H1 (cell line): Measurements from ENCODE around the gene CBFA2T2. TPM values are rescaled to one million over a fixed set of nuclear protein-coding genes. Genes with fewer than 3 reads are reported as not detected.

Experiments used
- CBX5 ChIP-seq: fragments of 300-800, 300-1000 bp; sonication (generic); IDR thresholded peaks from 2 replicates; pipeline ENCODE4 v1.7.1; 2016; ENCODE audit warnings: antibody characterized with exemption, low read length, low read depth
- CREB1 ChIP-seq: IDR thresholded peaks from 2 replicates; pipeline ENCODE4 v1.6.1; 2012; ENCODE audit warnings: inconsistent platforms
- FOSL1 ChIP-seq: IDR thresholded peaks from 2 replicates; pipeline ENCODE4 v1.6.1; 2011; ENCODE audit warnings: mild to moderate bottlenecking, low read depth, low read length, moderate library complexity; ENCODE audit not compliant: insufficient read depth
- JUND ChIP-seq: IDR thresholded peaks from 2 replicates; pipeline ENCODE4 v1.6.1; 2011; ENCODE audit warnings: mild to moderate bottlenecking, improper control_type of control experiment, low read length
- KDM4A ChIP-seq: IDR thresholded peaks from one replicate; pipeline ENCODE4 v1.7.1; 2012; ENCODE audit warnings: low read depth, mild to moderate bottlenecking, moderate library complexity, low read length, inconsistent platforms; ENCODE audit not compliant: severe bottlenecking
- SRF ChIP-seq: IDR thresholded peaks from 2 replicates; pipeline ENCODE4 v1.6.1; 2011; ENCODE audit warnings: mild to moderate bottlenecking, low read depth, low read length, moderate library complexity
- SUZ12 ChIP-seq: fragments of 200-600 bp; sonication (generic); IDR thresholded peaks from 2 replicates; pipeline ENCODE4 v1.6.1; 2012; ENCODE audit warnings: mild to moderate bottlenecking, inconsistent platforms, low read length, moderate library complexity, mixed read lengths
- TAF7 ChIP-seq: optimal IDR thresholded peaks from 2 replicates; pipeline ENCODE3; 2011; ENCODE audit warnings: low read depth, mild to moderate bottlenecking, inconsistent platforms, low read length, moderate library complexity, borderline replicate concordance
- polyA plus RNA-seq, 7 experiments: library from polyadenylated mRNA; depleted of rRNA in 3 of 7; stranded (reverse) in 5 of 7; unstranded in 2 of 7; fragments of >200 nt in 5 of 7; fragments of 200-250 nt in 2 of 7; gene quantifications; 1 replicate in 5 of 7; 2 replicates in 1 of 7; 4 replicates in 1 of 7; pipeline versions ENCODE4 v1.2.1 to v1.2.3, GENCODE V29; 2011 to 2013; ENCODE audit warnings: missing spikeins in 2 of 7, mixed read lengths in 2 of 7
- total RNA-seq: library from RNA; stranded (reverse); fragmentation: NEBNext Ultra II Directional; extraction: Animal tissue kit (Norgen Biotek cat#: 25700); gene quantifications from 2 replicates; pipeline ENCODE4 v1.2.1, GENCODE V29; 2021
- TF ChIP-seq, protein P1 (sequence below): fragments of 300-600 bp; sonication (generic); IDR thresholded peaks from 2 replicates; pipeline ENCODE4 v1.7.1; 2012; ENCODE audit warnings: low read length, moderate library complexity, mild to moderate bottlenecking, inconsistent platforms; ENCODE audit not compliant: insufficient replicate concordance
- TF ChIP-seq, protein P2 (sequence below): IDR thresholded peaks from 2 replicates; pipeline ENCODE4 v1.6.1; 2012; ENCODE audit warnings: inconsistent platforms
- TF ChIP-seq, protein P3 (sequence below): IDR thresholded peaks from 2 replicates; pipeline ENCODE4 v1.6.1; 2011; ENCODE audit warnings: low read depth, mild to moderate bottlenecking, low read length; ENCODE audit not compliant: insufficient read depth

Gene CBFA2T2
- total and polyA plus RNA-seq, 2 of the 8 experiments (the other 6 are each of a cell fraction or from before 2014, with no cell fraction given), result 11.6 to 12.9 TPM

GRCh38 chr20:33589059-33589458 is 99.2 kb downstream of the CBFA2T2 start (continued):
- TF ChIP-seq, protein P1, sequence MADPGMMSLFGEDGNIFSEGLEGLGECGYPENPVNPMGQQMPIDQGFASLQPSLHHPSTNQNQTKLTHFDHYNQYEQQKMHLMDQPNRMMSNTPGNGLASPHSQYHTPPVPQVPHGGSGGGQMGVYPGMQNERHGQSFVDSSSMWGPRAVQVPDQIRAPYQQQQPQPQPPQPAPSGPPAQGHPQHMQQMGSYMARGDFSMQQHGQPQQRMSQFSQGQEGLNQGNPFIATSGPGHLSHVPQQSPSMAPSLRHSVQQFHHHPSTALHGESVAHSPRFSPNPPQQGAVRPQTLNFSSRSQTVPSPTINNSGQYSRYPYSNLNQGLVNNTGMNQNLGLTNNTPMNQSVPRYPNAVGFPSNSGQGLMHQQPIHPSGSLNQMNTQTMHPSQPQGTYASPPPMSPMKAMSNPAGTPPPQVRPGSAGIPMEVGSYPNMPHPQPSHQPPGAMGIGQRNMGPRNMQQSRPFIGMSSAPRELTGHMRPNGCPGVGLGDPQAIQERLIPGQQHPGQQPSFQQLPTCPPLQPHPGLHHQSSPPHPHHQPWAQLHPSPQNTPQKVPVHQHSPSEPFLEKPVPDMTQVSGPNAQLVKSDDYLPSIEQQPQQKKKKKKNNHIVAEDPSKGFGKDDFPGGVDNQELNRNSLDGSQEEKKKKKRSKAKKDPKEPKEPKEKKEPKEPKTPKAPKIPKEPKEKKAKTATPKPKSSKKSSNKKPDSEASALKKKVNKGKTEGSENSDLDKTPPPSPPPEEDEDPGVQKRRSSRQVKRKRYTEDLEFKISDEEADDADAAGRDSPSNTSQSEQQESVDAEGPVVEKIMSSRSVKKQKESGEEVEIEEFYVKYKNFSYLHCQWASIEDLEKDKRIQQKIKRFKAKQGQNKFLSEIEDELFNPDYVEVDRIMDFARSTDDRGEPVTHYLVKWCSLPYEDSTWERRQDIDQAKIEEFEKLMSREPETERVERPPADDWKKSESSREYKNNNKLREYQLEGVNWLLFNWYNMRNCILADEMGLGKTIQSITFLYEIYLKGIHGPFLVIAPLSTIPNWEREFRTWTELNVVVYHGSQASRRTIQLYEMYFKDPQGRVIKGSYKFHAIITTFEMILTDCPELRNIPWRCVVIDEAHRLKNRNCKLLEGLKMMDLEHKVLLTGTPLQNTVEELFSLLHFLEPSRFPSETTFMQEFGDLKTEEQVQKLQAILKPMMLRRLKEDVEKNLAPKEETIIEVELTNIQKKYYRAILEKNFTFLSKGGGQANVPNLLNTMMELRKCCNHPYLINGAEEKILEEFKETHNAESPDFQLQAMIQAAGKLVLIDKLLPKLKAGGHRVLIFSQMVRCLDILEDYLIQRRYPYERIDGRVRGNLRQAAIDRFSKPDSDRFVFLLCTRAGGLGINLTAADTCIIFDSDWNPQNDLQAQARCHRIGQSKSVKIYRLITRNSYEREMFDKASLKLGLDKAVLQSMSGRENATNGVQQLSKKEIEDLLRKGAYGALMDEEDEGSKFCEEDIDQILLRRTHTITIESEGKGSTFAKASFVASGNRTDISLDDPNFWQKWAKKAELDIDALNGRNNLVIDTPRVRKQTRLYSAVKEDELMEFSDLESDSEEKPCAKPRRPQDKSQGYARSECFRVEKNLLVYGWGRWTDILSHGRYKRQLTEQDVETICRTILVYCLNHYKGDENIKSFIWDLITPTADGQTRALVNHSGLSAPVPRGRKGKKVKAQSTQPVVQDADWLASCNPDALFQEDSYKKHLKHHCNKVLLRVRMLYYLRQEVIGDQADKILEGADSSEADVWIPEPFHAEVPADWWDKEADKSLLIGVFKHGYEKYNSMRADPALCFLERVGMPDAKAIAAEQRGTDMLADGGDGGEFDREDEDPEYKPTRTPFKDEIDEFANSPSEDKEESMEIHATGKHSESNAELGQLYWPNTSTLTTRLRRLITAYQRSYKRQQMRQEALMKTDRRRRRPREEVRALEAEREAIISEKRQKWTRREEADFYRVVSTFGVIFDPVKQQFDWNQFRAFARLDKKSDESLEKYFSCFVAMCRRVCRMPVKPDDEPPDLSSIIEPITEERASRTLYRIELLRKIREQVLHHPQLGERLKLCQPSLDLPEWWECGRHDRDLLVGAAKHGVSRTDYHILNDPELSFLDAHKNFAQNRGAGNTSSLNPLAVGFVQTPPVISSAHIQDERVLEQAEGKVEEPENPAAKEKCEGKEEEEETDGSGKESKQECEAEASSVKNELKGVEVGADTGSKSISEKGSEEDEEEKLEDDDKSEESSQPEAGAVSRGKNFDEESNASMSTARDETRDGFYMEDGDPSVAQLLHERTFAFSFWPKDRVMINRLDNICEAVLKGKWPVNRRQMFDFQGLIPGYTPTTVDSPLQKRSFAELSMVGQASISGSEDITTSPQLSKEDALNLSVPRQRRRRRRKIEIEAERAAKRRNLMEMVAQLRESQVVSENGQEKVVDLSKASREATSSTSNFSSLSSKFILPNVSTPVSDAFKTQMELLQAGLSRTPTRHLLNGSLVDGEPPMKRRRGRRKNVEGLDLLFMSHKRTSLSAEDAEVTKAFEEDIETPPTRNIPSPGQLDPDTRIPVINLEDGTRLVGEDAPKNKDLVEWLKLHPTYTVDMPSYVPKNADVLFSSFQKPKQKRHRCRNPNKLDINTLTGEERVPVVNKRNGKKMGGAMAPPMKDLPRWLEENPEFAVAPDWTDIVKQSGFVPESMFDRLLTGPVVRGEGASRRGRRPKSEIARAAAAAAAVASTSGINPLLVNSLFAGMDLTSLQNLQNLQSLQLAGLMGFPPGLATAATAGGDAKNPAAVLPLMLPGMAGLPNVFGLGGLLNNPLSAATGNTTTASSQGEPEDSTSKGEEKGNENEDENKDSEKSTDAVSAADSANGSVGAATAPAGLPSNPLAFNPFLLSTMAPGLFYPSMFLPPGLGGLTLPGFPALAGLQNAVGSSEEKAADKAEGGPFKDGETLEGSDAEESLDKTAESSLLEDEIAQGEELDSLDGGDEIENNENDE, result no peak
- TF ChIP-seq JUND, result no peak
- TF ChIP-seq CREB1, result no peak
- no peak for TF ChIP-seq TAF7
- TF ChIP-seq SUZ12, result no peak
- no peak for TF ChIP-seq CBX5
- TF ChIP-seq SRF, result no peak
- TF ChIP-seq FOSL1, result no peak
- TF ChIP-seq, protein P2, sequence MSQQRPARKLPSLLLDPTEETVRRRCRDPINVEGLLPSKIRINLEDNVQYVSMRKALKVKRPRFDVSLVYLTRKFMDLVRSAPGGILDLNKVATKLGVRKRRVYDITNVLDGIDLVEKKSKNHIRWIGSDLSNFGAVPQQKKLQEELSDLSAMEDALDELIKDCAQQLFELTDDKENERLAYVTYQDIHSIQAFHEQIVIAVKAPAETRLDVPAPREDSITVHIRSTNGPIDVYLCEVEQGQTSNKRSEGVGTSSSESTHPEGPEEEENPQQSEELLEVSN, result no peak
- TF ChIP-seq, protein P3, sequence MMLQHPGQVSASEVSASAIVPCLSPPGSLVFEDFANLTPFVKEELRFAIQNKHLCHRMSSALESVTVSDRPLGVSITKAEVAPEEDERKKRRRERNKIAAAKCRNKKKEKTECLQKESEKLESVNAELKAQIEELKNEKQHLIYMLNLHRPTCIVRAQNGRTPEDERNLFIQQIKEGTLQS, result no peak
- TF ChIP-seq KDM4A, result no peak
